22Rv1 (cell line): Measurements from ENCODE around the gene PRPF38A.

Experiments
- CTCF ChIP-seq: fragments of 450-650 bp; IDR thresholded peaks from 2 replicates; pipeline ENCODE4 v1.5.1; 2017; ENCODE audit warnings: mild to moderate bottlenecking
- ZFX ChIP-seq: fragments of 450-650 bp; IDR thresholded peaks from 2 replicates; pipeline ENCODE4 v1.6.1; 2017; ENCODE audit warnings: antibody characterized with exemption, borderline replicate concordance

- TF ChIP-seq CTCF (no peak), ZFX (no peak)
Observed at GRCh38 chr1:52435650-52436049, 31.2 kb downstream of the PRPF38A start.
